IMR-90 (cell line): ENCODE data around the gene MYO9A. TPM values are rescaled to one million over a fixed set of nuclear protein-coding genes. Genes with fewer than 3 reads are reported as not detected.

Experiments
- ATAC-seq: fragments of 200-7000 bp; cut with Tn5 transposase; 2 replicates; pipeline ENCODE4 v1.9.1; 2020; ENCODE audit warnings: low read depth, mild to moderate bottlenecking, moderate library complexity
- BruUV-seq: library from RNA; stranded (reverse); fragments of 400-500 nt; replicated peaks from 2 replicates; lab custom pipeline; 2021; lab: Mats Ljungman, UMichigan
- CTCF ChIA-PET: fragments of 300-600 bp; formaldehyde crosslinking; extraction: SDS; loops from one replicate; lab custom pipeline; 2021; ENCODE audit warnings: antibody characterized with exemption; lab: Yijun Ruan, JAX
- POLR2A ChIA-PET: fragments of 300-600 bp; sonication (Branson Sonifier 250); formaldehyde crosslinking; loops from one replicate; lab custom pipeline; 2022; ENCODE audit warnings: antibody characterized with exemption; ENCODE audit not compliant: unreplicated experiment; lab: Charles Lee
- DNase-seq: peaks from one replicate; pipeline ENCODE4 v3.0.0; 2013
- H2AFZ ChIP-seq: replicated peaks from 2 replicates; pipeline ENCODE3; 2013; ENCODE audit warnings: low read length, mild to moderate bottlenecking; ENCODE audit not compliant: poor library complexity
- H2AK5ac ChIP-seq: 2 replicates; pipeline ENCODE4 v1.6.1; 2013; ENCODE audit warnings: low read depth, low read length, inconsistent platforms
- H2AK9ac ChIP-seq: replicated peaks from 2 replicates; pipeline ENCODE3; 2013; ENCODE audit warnings: mild to moderate bottlenecking, low read depth, low read length, moderate library complexity; ENCODE audit not compliant: poor library complexity
- H2BK120ac ChIP-seq: 2 replicates; pipeline ENCODE4 v1.6.1; 2013; ENCODE audit warnings: low read depth, low read length, inconsistent platforms
- H2BK15ac ChIP-seq: 3 replicates; pipeline ENCODE4 v1.6.1; 2013; ENCODE audit warnings: low read depth, low read length, inconsistent platforms
- H2BK20ac ChIP-seq: 2 replicates; pipeline ENCODE4 v1.6.1; 2013; ENCODE audit warnings: low read depth, mild to moderate bottlenecking, inconsistent platforms, low read length, moderate library complexity
- H2BK5ac ChIP-seq: 2 replicates; pipeline ENCODE4 v1.6.1; 2013; ENCODE audit warnings: mild to moderate bottlenecking, low read depth, low read length, inconsistent platforms; ENCODE audit not compliant: poor library complexity, severe bottlenecking
- H3K14ac ChIP-seq: replicated peaks from 2 replicates; pipeline ENCODE4 v1.6.1; 2013; ENCODE audit warnings: low read depth, low read length, inconsistent platforms
- H3K18ac ChIP-seq: 2 replicates; pipeline ENCODE4 v1.6.1; 2013; ENCODE audit warnings: low read depth, low read length, control low read depth
- H3K23ac ChIP-seq: 2 replicates; pipeline ENCODE4 v1.6.1; 2013; ENCODE audit warnings: low read depth, low read length, inconsistent platforms
- H3K27ac ChIP-seq: 2 replicates; pipeline ENCODE4 v1.5.1; 2013; ENCODE audit warnings: mild to moderate bottlenecking, control low read depth, low read length; ENCODE audit not compliant: insufficient read depth
- H3K27me3 ChIP-seq: 2 replicates; pipeline ENCODE4 v1.6.1; 2013; ENCODE audit warnings: low read length; ENCODE audit not compliant: control insufficient read depth, insufficient read depth
- H3K36me3 ChIP-seq: 2 replicates; pipeline ENCODE4 v1.6.1; 2013; ENCODE audit warnings: low read length, mixed read lengths; ENCODE audit not compliant: control insufficient read depth, insufficient read depth
- H3K4ac ChIP-seq: 2 replicates; pipeline ENCODE4 v1.6.1; 2013; ENCODE audit warnings: low read depth, low read length, inconsistent platforms
- H3K4me1 ChIP-seq: 2 replicates; pipeline ENCODE4 v1.6.1; 2013; ENCODE audit warnings: low read length, mixed read lengths; ENCODE audit not compliant: control insufficient read depth, insufficient read depth
- H3K4me2 ChIP-seq: 2 replicates; pipeline ENCODE4 v1.6.1; 2013; ENCODE audit warnings: low read depth, mild to moderate bottlenecking, control low read depth, low read length, moderate library complexity
- H3K4me3 ChIP-seq: 2 replicates; pipeline ENCODE4 v1.5.1; 2013; ENCODE audit warnings: low read depth, mild to moderate bottlenecking, control low read depth, low read length, moderate library complexity; ENCODE audit not compliant: insufficient read depth
- H3K56ac ChIP-seq: 2 replicates; pipeline ENCODE4 v1.6.1; 2013; ENCODE audit warnings: low read length, inconsistent platforms; ENCODE audit not compliant: insufficient read depth; ENCODE audit errors: extremely low read depth
- H3K79me1 ChIP-seq, 2 experiments: 2 replicates each; pipeline ENCODE4 v1.6.1; 2013; ENCODE audit warnings: low read length in 2 of 2, inconsistent platforms in 1 of 2, low read depth in 1 of 2
- H3K9ac ChIP-seq: 2 replicates; pipeline ENCODE4 v1.6.1; 2013; ENCODE audit warnings: low read depth, low read length, control low read depth
- H3K9me1 ChIP-seq: 2 replicates; pipeline ENCODE4 v1.6.1; 2013; ENCODE audit warnings: low read length, inconsistent platforms; ENCODE audit not compliant: insufficient read depth
- H3K9me3 ChIP-seq: 2 replicates; pipeline ENCODE4 v1.6.1; 2013; ENCODE audit warnings: low read length; ENCODE audit not compliant: control insufficient read depth, insufficient read depth
- H4K20me1 ChIP-seq: 2 replicates; pipeline ENCODE4 v1.6.1; 2013; ENCODE audit warnings: low read length, inconsistent platforms; ENCODE audit not compliant: insufficient read depth
- H4K5ac ChIP-seq: 2 replicates; pipeline ENCODE4 v1.6.1; 2013; ENCODE audit warnings: mild to moderate bottlenecking, low read depth, low read length, control low read depth
- H4K8ac ChIP-seq, 2 experiments: 2 replicates each; pipeline ENCODE4 v1.6.1; 2013; ENCODE audit warnings: low read depth in 2 of 2, low read length in 2 of 2, control low read depth in 1 of 2, inconsistent platforms in 1 of 2
- H4K91ac ChIP-seq: 2 replicates; pipeline ENCODE4 v1.6.1; 2013; ENCODE audit warnings: low read depth, low read length, inconsistent platforms; ENCODE audit not compliant: insufficient read depth
- CHD1 ChIP-seq: IDR thresholded peaks from 2 replicates; pipeline ENCODE4 v1.6.1; 2012; ENCODE audit warnings: low read depth, low read length, improper control_type of control experiment
- FOS ChIP-seq: fragments of 150-350 bp; IDR thresholded peaks from 2 replicates; pipeline ENCODE4 v1.6.1; 2016; ENCODE audit warnings: low read depth, low read length
- MAFK ChIP-seq: IDR thresholded peaks from 2 replicates; pipeline ENCODE4 v1.6.1; 2012; ENCODE audit warnings: low read depth, low read length, improper control_type of control experiment
- RCOR1 ChIP-seq: IDR thresholded peaks from 2 replicates; pipeline ENCODE4 v1.6.1; 2012; ENCODE audit warnings: mild to moderate bottlenecking, low read length, improper control_type of control experiment; ENCODE audit not compliant: insufficient replicate concordance
- RFX5 ChIP-seq: IDR thresholded peaks from 2 replicates; pipeline ENCODE4 v1.8.0; 2012; ENCODE audit warnings: low read depth, mild to moderate bottlenecking, low read length, moderate library complexity
- USF2 ChIP-seq: fragments of 150-350 bp; IDR thresholded peaks from 2 replicates; pipeline ENCODE4 v1.6.1; 2017; ENCODE audit warnings: mild to moderate bottlenecking, antibody characterized with exemption, low read length, low read depth
- WGBS, 2 experiments: methylation state at CpG; one replicate each; pipeline versions ENCODE4 v1.1.5 to v1.1.7; 2013; ENCODE audit warnings: missing lambda C conversion rate in 2 of 2; ENCODE audit not compliant: insufficient read length in 1 of 2; ENCODE audit errors: extremely low coverage in 2 of 2; 5-methylcytosine and 5-hydroxymethylcytosine counted together
- dilution Hi-C: fragments of 300-500 bp; cut with HindIII; formaldehyde crosslinking; loops from one replicate; pipeline ENCODE4 v1.14.3; 2018; ENCODE audit warnings: low sequenced_read_pairs; ENCODE audit not compliant: unreplicated experiment
- in situ Hi-C: fragments of 300-500 bp; cut with MboI; formaldehyde crosslinking; loops from 3 replicates; pipeline ENCODE4 v1.14.3; 2019; ENCODE audit warnings: low sequenced_read_pairs, inconsistent platforms, mixed read lengths
- intact Hi-C: fragments of 100-400 bp; cut with micrococcal nuclease; formaldehyde crosslinking; loops from 2 replicates; pipeline ENCODE4 v1.10.0; 2022
- polyA plus RNA-seq, 3 experiments: library from polyadenylated mRNA; depleted of rRNA; stranded (reverse); fragments of >200 nt; gene quantifications; 2 replicates each; pipeline ENCODE4 v1.2.3, GENCODE V29; 2012; ENCODE audit warnings: low replicate concordance in 1 of 3
- total RNA-seq: library from RNA; depleted of rRNA; stranded (reverse); fragments of >200 nt; gene quantifications from 2 replicates; pipeline ENCODE4 v1.2.3, GENCODE V29; 2012

MYO9A gene
- total and polyA plus RNA-seq, 2 of the 4 experiments (the other 2 are of a cell fraction): 6.0 to 49.5 TPM

- Histone ChIP-seq H3K36me3 (no peaks in the 10 kb centered on the region), H3K9me3 (no peaks in the 10 kb centered on the region), H3K18ac (no peak overlapping the region), H4K8ac (0 out of 4 replicates have a peak overlapping the region, but pooled peaks of 1 of the 2 experiments have one; percentile 57), H3K9me1 (peaks cover 5% of the 10 kb centered on the region; the same call in 1 of the 2 replicates), H3K27ac (no peak overlapping the region), H2BK120ac (no peak overlapping the region), H3K4me1 (peaks cover 15% of the 10 kb centered on the region), H3K4me3 (no peak overlapping the region), H3K27me3 (no peaks in the 10 kb centered on the region), H4K20me1 (no peaks in the 10 kb centered on the region), H3K4me2 (no peak overlapping the region), H3K14ac (0 out of 2 replicates have a peak overlapping the region, but pooled peaks have one; percentile 30), H3K56ac (no peak overlapping the region), H2AK9ac (peak overlapping the region; percentile 67), H2AFZ (peak overlapping the region; percentile 61), H4K91ac (no peak overlapping the region), H3K9ac (no peak overlapping the region), H2BK15ac (no peak overlapping the region), H3K4ac (no peak overlapping the region), H2BK20ac (0 out of 2 replicates have a peak overlapping the region, but pooled peaks have one; percentile 29), H3K79me1 (no peaks in the 10 kb centered on the region), H2AK5ac (peak overlapping the region; percentile 48; the same call in 1 of the 2 replicates), H3K23ac (no peak overlapping the region), H2BK5ac (no peak overlapping the region), H4K5ac (no peak overlapping the region)
- no peak for TF ChIP-seq FOS
- no peak for TF ChIP-seq MAFK
- no peak for TF ChIP-seq RCOR1
- TF ChIP-seq USF2: no peak
- TF ChIP-seq CHD1: no peak
- no peak for TF ChIP-seq RFX5
- ATAC-seq (peak; percentile 36), DNase-seq (no peak)
- CTCF ChIA-PET: interaction anchor here (1.6 kb wide), 1 partner anchor 55 kb away, joined by 5 read pairs; no protein-coding TSS in a partner anchor
- intact Hi-C loops (loop anchor here (10.0 kb wide), 1 partner anchor 912 kb away; the partner anchor contains the start of genes LRRC49 and THAP10), dilution Hi-C loops (no loop called here), in situ Hi-C loops (loop anchor here (5.0 to 10.0 kb wide), 3 partner anchors 360 to 832 kb away; no protein-coding TSS in a partner anchor)
- POLR2A ChIA-PET: no interaction called here
- WGBS, 2 experiments: 77% methylated on average over 4 of the region's 15 CpGs; no CpG with 5 or more reads in 1 of the 2 experiments
- no TSS peak for BruUV-seq
These were observed 310.8 kb downstream of the MYO9A start for GRCh38 chr15:71807125-71807629.
